Effector memory CD8-positive, alpha-beta T cell (primary cell): ENCODE results near the gene PRSS27.
A peak's percentile ranks its signal among the peaks of the same experiment; 100 is the strongest.

Source experiments
- ATAC-seq: fragments of 150-1000 bp; cut with Tn5 transposase; replicated peaks from 2 replicates; pipeline ENCODE4 v1.10.0; 2021; ENCODE audit warnings: mild to moderate bottlenecking, moderate library complexity
- DNase-seq, 3 experiments: peaks; one replicate each; pipeline ENCODE4 v3.0.0; 2021
- H3K27ac Mint-ChIP-seq, 2 donors: one replicate each; pipeline ENCODE4 v1.8.0; 2022; ENCODE audit warnings: mild to moderate bottlenecking in 2 of 2, mixed read lengths in 2 of 2, moderate library complexity in 2 of 2
- H3K27me3 Mint-ChIP-seq, 2 donors: one replicate each; pipeline ENCODE4 v1.8.0; 2022; ENCODE audit warnings: mixed read lengths in 2 of 2
- H3K36me3 Mint-ChIP-seq: one replicate; pipeline ENCODE4 v1.8.0; 2022; ENCODE audit warnings: mild to moderate bottlenecking, moderate library complexity, mixed read lengths; ENCODE audit not compliant: insufficient read depth
- H3K4me1 Mint-ChIP-seq, 2 donors: one replicate each; pipeline ENCODE4 v1.8.0; 2022; ENCODE audit warnings: low read depth in 2 of 2, mixed read lengths in 2 of 2
- H3K4me3 Mint-ChIP-seq, 2 donors: one replicate each; pipeline ENCODE4 v1.8.0; 2022; ENCODE audit warnings: mild to moderate bottlenecking in 2 of 2, mixed read lengths in 2 of 2, moderate library complexity in 2 of 2
- H3K9me3 Mint-ChIP-seq, 2 donors: one replicate each; pipeline ENCODE4 v1.8.0; 2022; ENCODE audit warnings: mixed read lengths in 2 of 2
- total RNA-seq, 9 experiments: gene quantifications; one replicate each; lab custom pipeline; 2026; lab: John Stamatoyannopoulos, UW

The PRSS27 gene
- 0.63 to 2.5 (median 1.3) reads per million in 9 experiments for total RNA-seq

GRCh38 chr16:2720064-2720457 lies at the start of gene PRSS27:
PRSS27 (minus strand) TSS chr16:2720224; CDS start chr16:2720160, 64 bp downstream.
- Mint-ChIP-seq H3K36me3 (peaks cover 7% of the 10 kb centered on the region), H3K9me3 (no peaks in the 10 kb centered on the region), H3K4me3 (peak within 1 kb of the TSS; percentile 79 to 82), H3K27ac (peak within 1 kb of the TSS; percentile 67 to 76), H3K4me1 (peaks cover 2 to 5% of the 10 kb centered on the region in 2 donors), H3K27me3 (peaks cover 7 to 12% of the 10 kb centered on the region in 2 donors)
- ATAC-seq (no peak), DNase-seq (no peak)

DNA sequence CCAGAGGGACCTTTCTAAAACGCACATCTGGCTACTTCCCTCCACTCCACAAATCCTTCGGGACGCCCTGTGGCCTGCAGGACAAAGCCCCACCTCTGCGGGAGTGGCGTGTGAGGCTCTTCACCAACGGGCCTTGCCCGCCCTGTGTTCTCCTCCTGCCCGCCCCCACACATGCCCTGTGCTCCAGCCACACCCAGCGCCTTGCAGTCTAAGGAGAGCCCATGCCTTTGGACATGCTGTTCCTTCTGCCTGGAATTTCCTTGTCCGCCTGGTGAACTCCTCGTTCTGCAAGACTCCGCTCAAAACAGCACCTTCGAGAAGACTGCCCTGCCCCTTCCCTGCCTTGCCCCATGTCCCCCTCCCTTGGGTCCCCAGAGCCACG lies 49.6 kb upstream of the PRSS27 start:
- ATAC-seq, result no peak
- H3K27ac Mint-ChIP-seq, result peak overlapping the region; percentile 15 to 95
- peaks cover 32 to 35% of the 10 kb centered on the region in 2 donors for H3K4me1 Mint-ChIP-seq
- H3K4me3 Mint-ChIP-seq, result peak overlapping the region in 1 of 2 donors; percentile 52
- H3K9me3 Mint-ChIP-seq, result no peaks in the 10 kb centered on the region
- H3K36me3 Mint-ChIP-seq, result peaks cover 87% of the 10 kb centered on the region
- H3K27me3 Mint-ChIP-seq, result no peaks in the 10 kb centered on the region
- no peak for DNase-seq

- Mint-ChIP-seq H3K9me3 (no peaks in the 10 kb centered on the region), H3K4me1 (peaks cover 32 to 35% of the 10 kb centered on the region in 2 donors), H3K27ac (peak overlapping the region; percentile 15 to 95), H3K27me3 (no peaks in the 10 kb centered on the region), H3K4me3 (peak overlapping the region in 1 of 2 donors; percentile 52), H3K36me3 (peaks cover 89% of the 10 kb centered on the region)
- ATAC-seq (no peak), DNase-seq (no peak)
These were observed 49.1 kb upstream of the PRSS27 start for GRCh38 chr16:2769100-2769529.

DNA sequence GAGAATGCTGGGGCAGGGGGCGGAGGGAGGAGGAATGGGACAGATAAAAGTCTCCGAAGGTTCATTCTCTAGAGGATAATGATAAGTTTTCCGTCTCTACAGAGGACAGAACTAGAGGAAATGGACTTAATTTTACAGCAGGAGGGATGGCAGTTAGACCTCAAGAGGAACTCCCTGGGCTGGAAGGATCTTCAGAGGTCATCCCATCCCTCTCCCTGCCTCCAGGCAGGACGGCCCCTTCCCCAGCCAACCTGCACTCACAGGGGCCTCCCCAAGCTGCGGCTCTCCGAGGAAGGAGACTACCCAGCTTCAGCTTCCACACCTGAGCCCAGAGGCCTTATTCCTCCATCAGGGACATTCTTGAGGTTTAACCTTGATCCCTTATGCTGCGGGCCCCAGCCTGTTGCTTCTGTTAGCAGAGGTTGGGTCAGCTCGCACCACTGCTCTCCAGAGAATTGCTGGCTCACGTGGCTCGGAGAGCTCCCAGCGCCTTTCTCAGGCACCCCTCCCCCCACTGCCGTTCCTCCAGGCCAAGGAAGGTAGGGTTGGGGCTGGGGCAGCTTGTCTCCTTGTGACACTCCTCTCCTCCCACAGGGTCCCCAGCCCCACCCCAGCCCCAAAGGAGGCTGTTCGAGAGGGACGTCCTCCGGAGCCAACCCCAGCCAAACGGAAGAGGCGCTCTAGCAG lies 48.5 kb upstream of the PRSS27 start:
- H3K9me3 Mint-ChIP-seq, result no peaks in the 10 kb centered on the region
- peaks cover 94% of the 10 kb centered on the region for H3K36me3 Mint-ChIP-seq
- DNase-seq (no peak), ATAC-seq (no peak)
- H3K27me3 Mint-ChIP-seq, result no peaks in the 10 kb centered on the region
- H3K27ac Mint-ChIP-seq, result peak overlapping the region in 1 of 2 donors; percentile 95
- peak overlapping the region in 1 of 2 donors; percentile 52 for H3K4me3 Mint-ChIP-seq
- H3K4me1 Mint-ChIP-seq, result peaks cover 35 to 36% of the 10 kb centered on the region in 2 donors

- Mint-ChIP-seq H3K27me3 (no peaks in the 10 kb centered on the region), H3K4me3 (peak overlapping the region in 1 of 2 donors; percentile 60), H3K36me3 (peaks cover 100% of the 10 kb centered on the region), H3K9me3 (no peaks in the 10 kb centered on the region), H3K4me1 (peaks cover 34 to 37% of the 10 kb centered on the region in 2 donors), H3K27ac (peak overlapping the region in 1 of 2 donors; percentile 95)
- ATAC-seq (no peak), DNase-seq (no peak)
These were observed 47.9 kb upstream of the PRSS27 start for GRCh38 chr16:2767891-2768290.

DNA sequence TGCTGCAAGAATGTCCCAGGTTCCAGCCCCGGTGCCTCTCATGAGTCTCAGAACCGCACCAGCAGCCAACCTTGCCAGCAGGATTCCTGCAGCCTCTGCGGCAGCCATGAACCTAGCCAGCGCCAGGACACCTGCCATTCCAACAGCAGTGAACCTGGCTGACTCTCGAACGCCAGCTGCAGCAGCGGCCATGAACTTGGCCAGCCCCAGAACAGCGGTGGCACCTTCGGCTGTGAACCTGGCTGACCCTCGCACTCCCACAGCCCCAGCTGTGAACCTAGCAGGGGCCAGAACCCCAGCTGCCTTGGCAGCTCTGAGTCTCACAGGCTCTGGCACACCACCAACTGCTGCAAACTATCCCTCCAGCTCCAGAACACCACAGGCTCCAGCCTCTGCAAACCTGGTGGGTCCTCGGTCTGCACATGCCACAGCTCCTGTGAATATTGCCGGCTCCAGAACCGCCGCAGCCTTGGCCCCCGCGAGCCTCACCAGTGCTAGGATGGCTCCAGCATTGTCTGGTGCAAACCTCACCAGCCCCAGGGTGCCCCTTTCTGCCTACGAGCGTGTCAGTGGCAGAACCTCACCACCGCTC lies 47.2 kb upstream of the PRSS27 start:
- ATAC-seq (no peak), DNase-seq (no peak)
- Mint-ChIP-seq H3K9me3 (no peaks in the 10 kb centered on the region), H3K4me3 (peak overlapping the region in 1 of 2 donors; percentile 60), H3K4me1 (peaks cover 32% of the 10 kb centered on the region in 2 donors), H3K27ac (peak overlapping the region; percentile 76 to 95), H3K36me3 (peaks cover 100% of the 10 kb centered on the region), H3K27me3 (no peaks in the 10 kb centered on the region)

DNA sequence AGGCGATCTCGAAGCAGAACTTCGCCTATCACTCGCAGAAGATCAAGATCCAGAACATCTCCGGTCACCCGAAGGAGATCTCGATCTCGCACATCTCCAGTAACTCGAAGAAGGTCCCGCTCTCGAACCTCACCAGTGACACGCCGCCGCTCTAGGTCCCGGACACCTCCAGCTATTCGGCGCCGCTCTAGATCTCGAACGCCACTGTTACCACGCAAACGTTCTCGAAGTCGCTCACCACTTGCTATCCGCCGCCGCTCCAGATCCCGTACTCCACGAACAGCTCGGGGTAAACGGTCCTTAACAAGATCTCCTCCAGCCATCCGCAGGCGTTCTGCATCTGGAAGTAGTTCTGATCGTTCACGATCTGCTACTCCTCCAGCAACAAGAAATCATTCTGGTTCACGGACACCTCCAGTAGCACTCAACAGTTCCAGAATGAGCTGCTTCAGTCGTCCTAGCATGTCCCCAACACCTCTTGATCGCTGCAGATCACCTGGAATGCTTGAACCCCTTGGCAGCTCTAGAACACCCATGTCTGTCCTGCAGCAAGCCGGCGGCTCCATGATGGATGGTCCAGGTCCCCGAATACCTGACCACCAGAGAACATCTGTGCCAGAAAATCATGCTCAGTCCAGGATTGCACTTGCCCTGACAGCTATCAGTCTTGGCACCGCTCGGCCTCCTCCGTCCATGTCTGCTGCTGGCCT lies 46.6 kb upstream of the PRSS27 start:
- peak overlapping the region; percentile 29 to 51 for H3K4me3 Mint-ChIP-seq
- peak overlapping the region; percentile 76 to 95 for H3K27ac Mint-ChIP-seq
- no peak for ATAC-seq
- H3K27me3 Mint-ChIP-seq, result no peaks in the 10 kb centered on the region
- no peak for DNase-seq
- H3K36me3 Mint-ChIP-seq, result peaks cover 100% of the 10 kb centered on the region
- H3K9me3 Mint-ChIP-seq, result no peaks in the 10 kb centered on the region
- H3K4me1 Mint-ChIP-seq, result peaks cover 30 to 32% of the 10 kb centered on the region in 2 donors

- H3K9me3 Mint-ChIP-seq, result no peaks in the 10 kb centered on the region
- DNase-seq (no peak), ATAC-seq (no peak)
- peaks cover 100% of the 10 kb centered on the region for H3K36me3 Mint-ChIP-seq
- H3K27ac Mint-ChIP-seq, result peak overlapping the region; percentile 76 to 95
- peak overlapping the region; percentile 29 to 51 for H3K4me3 Mint-ChIP-seq
- no peaks in the 10 kb centered on the region for H3K27me3 Mint-ChIP-seq
- peaks cover 28 to 30% of the 10 kb centered on the region in 2 donors for H3K4me1 Mint-ChIP-seq
These were observed 45.7 kb upstream of the PRSS27 start for GRCh38 chr16:2765462-2766404.

DNA sequence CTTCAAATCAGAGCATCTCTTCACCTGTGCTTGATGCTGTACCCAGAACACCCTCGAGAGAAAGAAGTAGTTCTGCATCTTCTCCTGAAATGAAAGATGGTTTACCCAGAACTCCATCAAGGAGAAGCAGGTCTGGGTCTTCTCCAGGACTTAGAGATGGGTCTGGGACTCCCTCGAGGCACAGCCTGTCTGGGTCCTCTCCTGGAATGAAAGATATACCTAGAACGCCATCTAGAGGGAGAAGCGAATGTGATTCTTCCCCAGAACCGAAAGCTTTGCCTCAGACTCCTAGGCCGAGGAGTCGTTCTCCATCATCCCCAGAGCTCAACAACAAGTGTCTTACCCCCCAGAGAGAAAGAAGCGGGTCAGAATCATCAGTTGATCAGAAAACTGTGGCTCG lies 44.7 kb upstream of the PRSS27 start:
- ATAC-seq (no peak), DNase-seq (no peak)
- H3K4me1 Mint-ChIP-seq, result peaks cover 26 to 34% of the 10 kb centered on the region in 2 donors
- H3K4me3 Mint-ChIP-seq, result no peak overlapping the region
- H3K27ac Mint-ChIP-seq, result peak overlapping the region; percentile 46 to 95
- peaks cover 100% of the 10 kb centered on the region for H3K36me3 Mint-ChIP-seq
- no peaks in the 10 kb centered on the region for H3K27me3 Mint-ChIP-seq
- no peaks in the 10 kb centered on the region for H3K9me3 Mint-ChIP-seq

- peaks cover 100% of the 10 kb centered on the region for H3K36me3 Mint-ChIP-seq
- ATAC-seq, result no peak
- DNase-seq, result no peak
- H3K27ac Mint-ChIP-seq, result peak overlapping the region in 1 of 2 donors; percentile 46
- peak overlapping the region in 1 of 2 donors; percentile 2 for H3K4me3 Mint-ChIP-seq
- peaks cover 17 to 36% of the 10 kb centered on the region in 2 donors for H3K4me1 Mint-ChIP-seq
- no peaks in the 10 kb centered on the region for H3K27me3 Mint-ChIP-seq
- H3K9me3 Mint-ChIP-seq, result no peaks in the 10 kb centered on the region
These were observed 43.1 kb upstream of the PRSS27 start for GRCh38 chr16:2763173-2763572.

- H3K4me3 Mint-ChIP-seq, result peak overlapping the region in 1 of 2 donors; percentile 2
- H3K27ac Mint-ChIP-seq, result peak overlapping the region; percentile 32 to 46
- DNase-seq, result no peak
- H3K4me1 Mint-ChIP-seq, result peaks cover 13 to 36% of the 10 kb centered on the region in 2 donors
- ATAC-seq, result no peak
- H3K9me3 Mint-ChIP-seq, result no peaks in the 10 kb centered on the region
- H3K36me3 Mint-ChIP-seq, result peaks cover 100% of the 10 kb centered on the region
- no peaks in the 10 kb centered on the region for H3K27me3 Mint-ChIP-seq
These were observed 42.7 kb upstream of the PRSS27 start for GRCh38 chr16:2762711-2763110.

GRCh38 chr16:2761886-2762583 lies 42.0 kb upstream of the PRSS27 start:
- H3K4me1 Mint-ChIP-seq, result peaks cover 17 to 39% of the 10 kb centered on the region in 2 donors
- ATAC-seq (no peak), DNase-seq (no peak)
- no peaks in the 10 kb centered on the region for H3K27me3 Mint-ChIP-seq
- H3K27ac Mint-ChIP-seq, result peak overlapping the region; percentile 46 to 61
- peaks cover 99% of the 10 kb centered on the region for H3K36me3 Mint-ChIP-seq
- peak overlapping the region in 1 of 2 donors; percentile 2 for H3K4me3 Mint-ChIP-seq
- H3K9me3 Mint-ChIP-seq, result no peaks in the 10 kb centered on the region
